H1 (cell line): ENCODE results near the gene TXNDC8. TPM values are rescaled to one million over a fixed set of nuclear protein-coding genes. Genes with fewer than 3 reads are reported as not detected.

Source experiments
- CTCF ChIA-PET: fragments of 300-600 bp; sonication (Branson Sonifier 250); formaldehyde crosslinking; loops from one replicate; lab custom pipeline; 2021; ENCODE audit not compliant: partially characterized antibody; lab: Charles Lee
- POLR2A ChIA-PET: fragments of 300-600 bp; sonication (Branson Sonifier 250); formaldehyde crosslinking; loops from one replicate; lab custom pipeline; 2021; ENCODE audit warnings: inconsistent platforms; ENCODE audit not compliant: partially characterized antibody; lab: Charles Lee
- DNase-seq, 2 experiments: peaks; one replicate each; pipeline versions ENCODE4 v3.0.0 to v3.0.0-alpha.2; 2010 to 2022; ENCODE audit warnings: low spot score in 2 of 2, low read depth in 1 of 2, mixed read lengths in 1 of 2
- FAIRE-seq: peaks from 2 replicates; lab custom pipeline; 2011; peaks lifted over from hg19 to GRCh38; lab: Jason Lieb, UNC
- H2AFZ ChIP-seq: 2 replicates; pipeline ENCODE4 v1.8.1; 2012; ENCODE audit warnings: low read length, inconsistent platforms
- H2AK5ac ChIP-seq: 2 replicates; pipeline ENCODE4 v1.6.1; 2013; ENCODE audit warnings: low read depth, low read length
- H2BK120ac ChIP-seq: replicated peaks from 2 replicates; pipeline ENCODE3; 2013; ENCODE audit warnings: low read depth, low read length, inconsistent platforms
- H2BK12ac ChIP-seq: 2 replicates; pipeline ENCODE4 v1.6.1; 2013; ENCODE audit warnings: low read depth, low read length
- H2BK15ac ChIP-seq: 2 replicates; pipeline ENCODE4 v1.6.1; 2013; ENCODE audit warnings: low read length
- H2BK20ac ChIP-seq: 2 replicates; pipeline ENCODE4 v1.6.1; 2013; ENCODE audit warnings: low read length
- H2BK5ac ChIP-seq: 2 replicates; pipeline ENCODE4 v1.6.1; 2013; ENCODE audit warnings: low read depth, low read length
- H3K14ac ChIP-seq: 2 replicates; pipeline ENCODE4 v1.6.1; 2013; ENCODE audit warnings: inconsistent platforms; ENCODE audit not compliant: insufficient read length
- H3K18ac ChIP-seq: 2 replicates; pipeline ENCODE4 v1.6.1; 2013; ENCODE audit warnings: low read length; ENCODE audit errors: extremely low read depth
- H3K23ac ChIP-seq: 2 replicates; pipeline ENCODE4 v1.6.1; 2013; ENCODE audit warnings: inconsistent platforms; ENCODE audit not compliant: insufficient read length
- H3K23me2 ChIP-seq: 2 replicates; pipeline ENCODE4 v1.6.1; 2013; ENCODE audit warnings: low read depth, low read length
- H3K27ac ChIP-seq: 2 replicates; pipeline ENCODE4 v1.6.1; 2011; ENCODE audit warnings: low read depth, low read length, inconsistent platforms
- H3K27me3 ChIP-seq, 4 experiments: replicated peaks in 1 of 4; 1 replicate in 1 of 4; 2 replicates in 3 of 4; pipeline versions ENCODE4 v1.6.1 to v1.8.1; 2011 to 2013; ENCODE audit warnings: low read length in 3 of 4, mild to moderate bottlenecking in 3 of 4, inconsistent platforms in 2 of 4, mixed read lengths in 2 of 4, moderate library complexity in 1 of 4; ENCODE audit not compliant: control insufficient read depth in 3 of 4, insufficient read depth in 3 of 4; ENCODE audit errors: extremely low read depth in 1 of 4
- H3K36me3 ChIP-seq, 4 experiments: 2 replicates each; pipeline versions ENCODE4 v1.6.1 to v1.8.1; 2011 to 2013; ENCODE audit warnings: mild to moderate bottlenecking in 4 of 4, low read length in 3 of 4, moderate library complexity in 2 of 4, control low read depth in 1 of 4, inconsistent platforms in 1 of 4; ENCODE audit not compliant: insufficient read depth in 4 of 4, control insufficient read depth in 2 of 4
- H3K4ac ChIP-seq: replicated peaks from 2 replicates; pipeline ENCODE3; 2013; ENCODE audit warnings: low read length, low read depth, mixed read lengths, inconsistent platforms; ENCODE audit not compliant: insufficient read length
- H3K4me1 ChIP-seq, 4 experiments: replicated peaks in 1 of 4; 1 replicate in 1 of 4; 2 replicates in 3 of 4; pipeline versions ENCODE4 v1.6.1 to v1.8.1; 2011 to 2013; ENCODE audit warnings: low read length in 3 of 4, inconsistent platforms in 2 of 4, mixed read lengths in 1 of 4; ENCODE audit not compliant: insufficient read depth in 4 of 4, control insufficient read depth in 3 of 4
- H3K4me2 ChIP-seq, 2 experiments: 2 replicates each; pipeline versions ENCODE4 v1.6.1 to v1.8.1; 2011 to 2013; ENCODE audit warnings: low read depth in 2 of 2, low read length in 2 of 2, control low read depth in 1 of 2, inconsistent platforms in 1 of 2, mild to moderate bottlenecking in 1 of 2; ENCODE audit not compliant: insufficient read depth in 1 of 2
- H3K4me3 ChIP-seq, 4 experiments: fragments of 200-600, 300-600 bp in 1 of 4; sonication (generic), shearing (Covaris generic), sonication (Bioruptor Twin) in 1 of 4; 2 replicates each; pipeline versions ENCODE4 v1.5.1 to v1.8.1; 2011 to 2016; ENCODE audit warnings: low read length in 4 of 4, low read depth in 3 of 4, control low read depth in 2 of 4, inconsistent platforms in 2 of 4, mild to moderate bottlenecking in 2 of 4, mixed read lengths in 1 of 4, moderate library complexity in 1 of 4; ENCODE audit not compliant: insufficient read depth in 2 of 4; ENCODE audit errors: extremely low read depth in 1 of 4
- H3K56ac ChIP-seq: replicated peaks from 2 replicates; pipeline ENCODE3; 2013; ENCODE audit warnings: low read depth, mild to moderate bottlenecking, mixed read lengths, low read length, inconsistent platforms; ENCODE audit not compliant: insufficient read length
- H3K79me1 ChIP-seq: 2 replicates; pipeline ENCODE4 v1.6.1; 2013; ENCODE audit warnings: low read depth, low read length, control low read depth
- H3K79me2 ChIP-seq, 2 experiments: 2 replicates each; pipeline versions ENCODE4 v1.6.1 to v1.8.1; 2012 to 2013; ENCODE audit warnings: low read length in 2 of 2, mild to moderate bottlenecking in 2 of 2, inconsistent platforms in 1 of 2; ENCODE audit not compliant: insufficient read depth in 2 of 2, control insufficient read depth in 1 of 2
- H3K9ac ChIP-seq, 4 experiments: replicated peaks in 1 of 4; 1 replicate in 1 of 4; 2 replicates in 3 of 4; pipeline versions ENCODE4 v1.6.1 to v1.8.1; 2011 to 2013; ENCODE audit warnings: low read depth in 3 of 4, low read length in 3 of 4, control low read depth in 2 of 4, mild to moderate bottlenecking in 2 of 4, moderate library complexity in 2 of 4, inconsistent platforms in 1 of 4; ENCODE audit errors: extremely low read depth in 1 of 4
- H3K9me3 ChIP-seq, 2 experiments: 2 replicates each; pipeline versions ENCODE4 v1.6.1 to v1.8.1; 2012 to 2013; ENCODE audit warnings: mild to moderate bottlenecking in 2 of 2, moderate library complexity in 2 of 2, control low read depth in 1 of 2, inconsistent platforms in 1 of 2, low read depth in 1 of 2, low read length in 1 of 2, mixed read lengths in 1 of 2; ENCODE audit not compliant: insufficient read depth in 2 of 2
- H4K20me1 ChIP-seq, 2 experiments: replicated peaks in 1 of 2; 2 replicates each; pipeline versions ENCODE3 to v1.8.1; 2011 to 2013; ENCODE audit warnings: inconsistent platforms in 2 of 2, low read length in 2 of 2, mild to moderate bottlenecking in 1 of 2; ENCODE audit not compliant: insufficient read depth in 2 of 2, control insufficient read depth in 1 of 2
- H4K5ac ChIP-seq: 2 replicates; pipeline ENCODE4 v1.6.1; 2013; ENCODE audit warnings: low read length, low read depth, mixed read lengths, inconsistent platforms; ENCODE audit not compliant: insufficient read length
- H4K8ac ChIP-seq: 2 replicates; pipeline ENCODE4 v1.8.0; 2013; ENCODE audit warnings: mild to moderate bottlenecking, moderate library complexity, low read length, inconsistent platforms; ENCODE audit not compliant: insufficient read depth; ENCODE audit errors: extremely low read depth
- H4K91ac ChIP-seq: replicated peaks from 2 replicates; pipeline ENCODE3; 2013; ENCODE audit warnings: low read length, mixed read lengths, inconsistent platforms; ENCODE audit not compliant: insufficient read length
- BRCA1 ChIP-seq: IDR thresholded peaks from 2 replicates; pipeline ENCODE4 v1.6.1; 2012; ENCODE audit warnings: low read depth, low read length, improper control_type of control experiment
- POLR2AphosphoS5 ChIP-seq: IDR thresholded peaks from 2 replicates; pipeline ENCODE4 v1.6.1; 2011; ENCODE audit warnings: low read depth, low read length
- YY1 ChIP-seq: IDR thresholded peaks from 2 replicates; pipeline ENCODE4 v1.6.1; 2011; ENCODE audit warnings: low read depth, mild to moderate bottlenecking, low read length
- WGBS, 2 experiments: shearing (Covaris generic) in 1 of 2; methylation state at CpG; one replicate each; pipeline versions ENCODE4 v1.1.6 to v1.1.7; 2013 to 2015; ENCODE audit warnings: low lambda C conversion rate in 2 of 2, mixed read lengths in 2 of 2, inconsistent platforms in 1 of 2, low coverage in 1 of 2, missing lambda C conversion rate in 1 of 2; ENCODE audit not compliant: insufficient replicate concordance in 2 of 2, insufficient coverage in 1 of 2, insufficient read length in 1 of 2; ENCODE audit errors: extremely low coverage in 1 of 2, missing lambda C conversion rate in 1 of 2; 5-methylcytosine and 5-hydroxymethylcytosine counted together
- polyA plus RNA-seq, 7 experiments: library from polyadenylated mRNA; depleted of rRNA in 3 of 7; stranded (reverse) in 5 of 7; unstranded in 2 of 7; fragments of >200 nt in 5 of 7; fragments of 200-250 nt in 2 of 7; gene quantifications; 1 replicate in 5 of 7; 2 replicates in 1 of 7; 4 replicates in 1 of 7; pipeline versions ENCODE4 v1.2.1 to v1.2.3, GENCODE V29; 2011 to 2013; ENCODE audit warnings: missing spikeins in 2 of 7, mixed read lengths in 2 of 7
- total RNA-seq: library from RNA; stranded (reverse); fragmentation: NEBNext Ultra II Directional; extraction: Animal tissue kit (Norgen Biotek cat#: 25700); gene quantifications from 2 replicates; pipeline ENCODE4 v1.2.1, GENCODE V29; 2021

The TXNDC8 gene
- total and polyA plus RNA-seq, 2 of the 8 experiments (the other 6 are each of a cell fraction or from before 2014, with no cell fraction given): not detected

- Histone ChIP-seq H3K4me2 (no peak overlapping the region), H3K9me3 (no peaks in the 10 kb centered on the region), H4K91ac (no peak overlapping the region), H2BK15ac (no peak overlapping the region), H3K4me1 (peaks cover 0 to 9% (median 3%) of the 10 kb centered on the region in 4 experiments; a peak in 4 of 7 replicates), H3K23me2 (no peaks in the 10 kb centered on the region), H3K56ac (no peak overlapping the region), H3K4ac (no peak overlapping the region), H3K36me3 (no peaks in the 10 kb centered on the region), H3K27ac (no peak overlapping the region), H2BK5ac (no peak overlapping the region), H2AK5ac (no peak overlapping the region), H3K79me1 (no peaks in the 10 kb centered on the region), H3K27me3 (no peaks in the 10 kb centered on the region), H3K14ac (no peak overlapping the region), H3K9ac (no peak overlapping the region), H4K20me1 (no peaks in the 10 kb centered on the region), H2BK20ac (no peak overlapping the region), H4K5ac (no peak overlapping the region), H4K8ac (no peak overlapping the region), H3K4me3 (no peak overlapping the region), H3K79me2 (no peaks in the 10 kb centered on the region), H3K23ac (no peak overlapping the region), H2BK120ac (no peak overlapping the region), H3K18ac (no peak overlapping the region), H2BK12ac (no peak overlapping the region), H2AFZ (no peak overlapping the region)
- POLR2A ChIA-PET: no interaction called here
- WGBS, 2 experiments: 94% methylated on average over 1 of the region's 1 CpG; no CpG with 5 or more reads in 1 of the 2 experiments
- no peak for FAIRE-seq
- CTCF ChIA-PET: interaction anchor here (1.2 kb wide), 1 partner anchor 44 kb away, joined by 4 read pairs; no protein-coding TSS in a partner anchor
- no peak for DNase-seq
- TF ChIP-seq BRCA1: no peak
- no peak for TF ChIP-seq YY1
- no peak for TF ChIP-seq POLR2AphosphoS5
These were observed 34.5 kb downstream of the TXNDC8 start for GRCh38 chr9:110303133-110303532.
